PFSK-1 (cell line): Measurements from ENCODE around the gene GOLGA6A. TPM values are rescaled to one million over a fixed set of nuclear protein-coding genes. Genes with fewer than 3 reads are reported as not detected.
"Not testable (repeated sequence)": the region's sequence is repeated elsewhere in the genome, so short reads cannot be mapped to it uniquely, and the experiment has no call there.

Experiments
- FOXP2 ChIP-seq: optimal IDR thresholded peaks from 2 replicates; pipeline ENCODE3; 2011; ENCODE audit warnings: borderline replicate concordance, control low read depth, inconsistent platforms; ENCODE audit not compliant: insufficient read depth; ENCODE audit errors: extremely low read length, extremely low read depth
- POLR2AphosphoS5 ChIP-seq: IDR thresholded peaks from 2 replicates; pipeline ENCODE4 v1.6.1; 2012; ENCODE audit warnings: low read depth, mild to moderate bottlenecking, control low read depth, low read length, moderate library complexity
- REST ChIP-seq, 2 experiments: IDR thresholded peaks; 2 replicates each; pipeline versions ENCODE4 v1.6.1 to v1.8.0; 2011 to 2012; ENCODE audit warnings: low read depth in 2 of 2, low read length in 2 of 2, control low read depth in 1 of 2, inconsistent platforms in 1 of 2, mild to moderate bottlenecking in 1 of 2, moderate library complexity in 1 of 2; ENCODE audit not compliant: insufficient read depth in 1 of 2
- SIN3A ChIP-seq: IDR thresholded peaks from 2 replicates; pipeline ENCODE4 v1.6.1; 2012; ENCODE audit warnings: mild to moderate bottlenecking, low read length, moderate library complexity, borderline replicate concordance; ENCODE audit not compliant: insufficient read depth
- TAF1 ChIP-seq: IDR thresholded peaks from 2 replicates; pipeline ENCODE4 v1.6.1; 2012; ENCODE audit warnings: low read length, control low read depth, borderline replicate concordance; ENCODE audit not compliant: insufficient read depth
- polyA plus RNA-seq: library from polyadenylated mRNA; unstranded; fragments of >200 nt; gene quantifications from one replicate; pipeline ENCODE4 v1.2.1, GENCODE V29; 2012; ENCODE audit warnings: low read depth, missing spikeins; ENCODE audit not compliant: insufficient read length

Gene GOLGA6A
- 0.64 TPM for polyA plus RNA-seq

- TF ChIP-seq REST (IDR thresholded peaks at IDR 0.05; ENCODE audit: insufficient read depth in 1 of 2, low read depth in 2 of 2, low read length in 2 of 2); FOXP2; SIN3A: not testable (repeated sequence)
Observed at GRCh38 chr15:74082450-74082849, at the start of gene GOLGA6A. GOLGA6A (minus strand) TSS chr15:74082550; CDS start chr15:74082509, 41 bp downstream.

DNA sequence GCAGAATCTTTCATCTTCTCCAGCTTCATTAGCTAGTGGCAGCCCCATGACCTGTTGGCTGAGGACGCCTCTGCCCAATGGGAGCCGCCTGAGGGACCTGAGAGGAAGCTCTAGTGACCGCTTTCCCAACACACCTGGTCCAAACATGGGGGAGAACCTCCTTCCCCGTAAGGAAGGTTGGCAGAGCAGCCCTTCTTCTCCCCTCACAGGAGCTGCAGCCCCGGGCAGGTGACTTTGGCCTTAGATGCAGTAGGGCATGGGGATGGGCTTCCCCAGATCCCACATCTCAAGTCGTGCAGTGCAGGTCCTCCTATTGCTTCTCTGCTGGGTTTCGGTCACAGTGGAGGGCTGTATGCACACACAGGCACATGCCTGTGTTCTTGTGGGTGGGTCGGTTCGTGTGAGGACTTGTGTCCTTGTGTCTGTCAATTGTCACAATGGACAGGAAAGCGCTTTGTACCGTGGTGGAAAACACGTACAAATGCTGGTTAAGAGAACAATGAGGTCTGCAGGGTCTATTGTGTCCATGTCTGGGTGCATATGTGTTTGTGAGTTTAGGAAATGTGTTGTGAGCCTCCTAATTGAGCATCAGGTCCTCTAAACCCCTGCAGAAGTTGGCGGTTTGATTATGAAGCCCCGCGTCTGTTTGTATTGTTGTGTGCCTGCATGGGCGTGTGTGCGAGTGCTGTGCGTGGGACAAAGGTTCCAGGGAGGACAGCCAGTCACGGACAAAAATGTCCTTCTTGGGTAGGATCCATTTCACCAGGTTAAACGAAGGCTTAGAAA, 49.5 kb upstream of the GOLGA6A start:
- TF ChIP-seq FOXP2: no peak
- TF ChIP-seq TAF1: no peak
- TF ChIP-seq POLR2AphosphoS5: no peak
- TF ChIP-seq SIN3A: no peak
- TF ChIP-seq REST (IDR thresholded peaks at IDR 0.05; ENCODE audit: insufficient read depth in 1 of 2, low read depth in 2 of 2, low read length in 2 of 2): no peak

DNA sequence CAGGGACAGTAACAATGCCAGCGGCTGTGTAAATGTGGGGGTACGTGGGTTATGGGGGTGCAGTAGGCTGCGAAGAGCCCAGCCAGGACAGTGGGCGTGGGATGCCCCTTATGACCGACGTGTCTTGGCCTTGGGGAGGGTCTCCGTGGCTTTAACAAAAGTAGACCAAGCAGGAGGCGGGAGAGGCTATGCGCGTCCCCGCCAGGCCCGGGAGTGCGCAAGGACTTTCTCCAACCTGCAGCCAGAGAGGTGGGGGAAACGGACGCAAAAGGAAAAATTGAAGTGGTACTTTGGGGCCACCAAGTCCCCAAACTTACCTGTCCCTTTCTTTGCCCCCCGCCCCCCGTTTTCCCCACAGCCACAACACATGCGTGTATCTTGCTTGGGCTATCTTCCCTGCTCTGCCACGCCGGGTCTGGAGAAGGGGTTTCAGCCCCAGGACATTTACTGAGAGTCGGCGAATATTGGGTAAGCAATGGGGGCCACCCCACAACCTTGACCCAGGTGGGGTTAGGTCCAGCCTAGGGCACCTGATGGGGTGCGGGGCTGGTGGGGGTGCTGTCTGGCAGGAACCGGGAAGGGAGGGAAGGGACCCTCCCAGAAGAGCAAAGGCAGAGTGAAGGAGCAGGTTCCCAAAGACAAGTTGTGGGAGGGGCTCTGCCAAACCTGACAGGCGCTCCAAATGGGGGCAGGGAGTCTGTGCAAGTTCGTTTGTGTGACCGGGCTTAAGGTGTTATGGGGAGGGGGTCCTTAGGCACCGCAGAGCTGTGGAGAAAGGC, 48.7 kb upstream of the GOLGA6A start:
- TF ChIP-seq FOXP2 (no peak), REST (IDR thresholded peaks at IDR 0.05; ENCODE audit: insufficient read depth in 1 of 2, low read depth in 2 of 2, low read length in 2 of 2) (no peak), TAF1 (no peak), SIN3A (no peak)

DNA sequence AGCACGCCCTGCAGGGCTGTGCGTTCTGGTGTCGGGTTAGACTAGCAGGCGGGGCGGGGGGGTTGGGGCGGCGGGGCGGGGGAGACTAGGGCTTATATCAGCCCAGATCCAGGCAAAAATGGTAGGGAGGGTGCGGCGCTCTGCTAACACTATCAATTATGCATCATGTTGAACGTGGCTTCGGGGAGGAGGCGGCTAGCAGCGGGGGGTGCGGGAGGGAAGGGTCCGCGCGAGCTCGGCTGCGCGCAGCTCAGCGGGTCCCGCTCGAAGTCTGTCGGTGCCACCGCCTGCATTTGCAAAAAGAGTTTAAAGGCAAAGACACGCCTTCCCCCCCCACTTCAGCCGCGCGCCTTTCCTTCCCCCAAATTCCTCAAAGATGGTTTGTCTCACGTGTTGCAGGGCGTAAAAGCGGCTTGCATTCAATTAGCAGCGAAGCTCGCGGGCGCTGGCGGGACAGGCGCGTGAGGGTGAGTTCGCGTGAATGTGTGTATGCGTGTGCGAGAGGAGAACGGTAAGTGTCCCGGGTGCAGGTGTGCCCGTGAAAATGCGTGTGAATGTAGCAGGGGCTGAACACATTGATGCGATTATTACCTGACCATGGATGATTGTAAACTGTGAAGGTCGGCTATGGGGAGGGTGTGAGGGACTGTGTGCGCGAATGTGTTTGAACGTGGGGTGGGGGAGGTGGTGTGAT, 48.0 kb upstream of the GOLGA6A start, which contains the start of gene ISLR2:
ISLR2 (plus strand) TSS at position 432 of the 694 bp plus-strand sequence. CDS start 2,169 bp downstream, outside the sequence.
- no peak for TF ChIP-seq FOXP2
- TF ChIP-seq SIN3A: no peak
- no peak for TF ChIP-seq TAF1
- no peak for TF ChIP-seq REST (IDR thresholded peaks at IDR 0.05; ENCODE audit: insufficient read depth in 1 of 2, low read depth in 2 of 2, low read length in 2 of 2)
- no peak for TF ChIP-seq POLR2AphosphoS5
